ENCODE results near the gene CLDN34. TPM values are rescaled to one million over a fixed set of nuclear protein-coding genes. Genes with fewer than 3 reads are reported as not detected.

The CLDN34 gene
- total RNA-seq, 2 experiments from 2014 or later, result not detected

- Mint-ChIP-seq H3K9me3 (no peaks in the 10 kb centered on the region), H3K27ac (no peak overlapping the region), H3K36me3 (no peaks in the 10 kb centered on the region), H3K4me1 (ENCODE audit: low read depth) (peaks cover 34% of the 10 kb centered on the region), H3K27me3 (peaks cover 6% of the 10 kb centered on the region), H3K4me3 (no peak overlapping the region)
- DNase-seq, result no peak
- CTCF ChIA-PET, result no interaction called here
- POLR2A ChIA-PET, result no interaction called here
- intact Hi-C loops (cut with micrococcal nuclease), result loop anchor here (5.0 to 10.0 kb wide), 2 partner anchors 88 to 545 kb away; partner anchors contain the start of gene TBL1X
Measured at GRCh38 chrX:10009741-10010140, 42.6 kb downstream of the CLDN34 start.

GRCh38 chrX:10010686-10011085, 43.5 kb downstream of the CLDN34 start:
- ChIA-PET CTCF (interaction anchor here (3.0 kb wide), 1 partner anchor 14 kb away, joined by 17 read pairs; no protein-coding TSS in a partner anchor), POLR2A (interaction anchor here (0.6 kb wide), 1 partner anchor 13 kb away, joined by 3 read pairs; no protein-coding TSS in a partner anchor)
- no peak for DNase-seq
- Mint-ChIP-seq H3K4me1 (ENCODE audit: low read depth) (peaks cover 34% of the 10 kb centered on the region), H3K9me3 (no peaks in the 10 kb centered on the region), H3K27ac (peak overlapping the region; percentile 78), H3K4me3 (no peak overlapping the region), H3K27me3 (peaks cover 6% of the 10 kb centered on the region), H3K36me3 (no peaks in the 10 kb centered on the region)
- intact Hi-C loops (cut with micrococcal nuclease), result loop anchor here (1.0 to 10.0 kb wide), 3 partner anchors 13 to 546 kb away; partner anchors contain the start of gene TBL1X

- ChIA-PET POLR2A (interaction anchor here (0.6 to 1.4 kb wide), 2 partner anchors 13 to 84 kb away, joined by 3 to 4 read pairs; no protein-coding TSS in a partner anchor), CTCF (interaction anchor here (0.9 to 3.0 kb wide), 3 partner anchors 7 to 15 kb away, joined by 3 to 17 read pairs (median 4); no protein-coding TSS in a partner anchor)
- Mint-ChIP-seq H3K36me3 (no peaks in the 10 kb centered on the region), H3K4me3 (peak overlapping the region; percentile 24), H3K27me3 (peaks cover 6% of the 10 kb centered on the region), H3K4me1 (ENCODE audit: low read depth) (peaks cover 34% of the 10 kb centered on the region), H3K27ac (peak overlapping the region; percentile 78), H3K9me3 (no peaks in the 10 kb centered on the region)
- DNase-seq, result peak; percentile 25
- intact Hi-C loops (cut with micrococcal nuclease), result loop anchor here (1.0 to 10.0 kb wide), 3 partner anchors 14 to 547 kb away; partner anchors contain the start of gene TBL1X
Measured at GRCh38 chrX:10011261-10011931, 44.2 kb downstream of the CLDN34 start.

GRCh38 chrX:10011991-10012390, 44.8 kb downstream of the CLDN34 start:
- DNase-seq, result peak; percentile 35
- H3K36me3 Mint-ChIP-seq, result no peaks in the 10 kb centered on the region
- no peaks in the 10 kb centered on the region for H3K9me3 Mint-ChIP-seq

GRCh38 chrX:10014462-10015354, 47.5 kb downstream of the CLDN34 start:
- Mint-ChIP-seq H3K27me3 (peaks cover 6% of the 10 kb centered on the region), H3K27ac (no peak overlapping the region), H3K4me3 (peak overlapping the region; percentile 68), H3K4me1 (ENCODE audit: low read depth) (peaks cover 42% of the 10 kb centered on the region), H3K36me3 (no peaks in the 10 kb centered on the region), H3K9me3 (no peaks in the 10 kb centered on the region)
- DNase-seq, result peak; percentile 75
- CTCF ChIA-PET, result interaction anchor here (1.1 kb wide), 1 partner anchor 17 kb away, joined by 3 read pairs; no protein-coding TSS in a partner anchor
- intact Hi-C loops (cut with micrococcal nuclease), result loop anchor here (5.0 to 10.0 kb wide), 2 partner anchors 83 to 550 kb away; partner anchors contain the start of gene TBL1X
- POLR2A ChIA-PET, result interaction anchor here (1.0 kb wide), 1 partner anchor 11 kb away, joined by 5 read pairs; no protein-coding TSS in a partner anchor

More at GRCh38 chrX:10011991-10012390, 44.8 kb downstream of the CLDN34 start:
- Mint-ChIP-seq H3K4me1 (ENCODE audit: low read depth) (peaks cover 37% of the 10 kb centered on the region), H3K4me3 (no peak overlapping the region), H3K27ac (peak overlapping the region; percentile 21), H3K27me3 (peaks cover 6% of the 10 kb centered on the region)
- intact Hi-C loops (cut with micrococcal nuclease), result loop anchor here (1.0 to 10.0 kb wide), 4 partner anchors 15 to 547 kb away; partner anchors contain the start of gene TBL1X
- CTCF ChIA-PET, result interaction anchor here (0.9 to 3.0 kb wide), 5 partner anchors 8 to 100 kb away, joined by 3 to 17 read pairs (median 3); no protein-coding TSS in a partner anchor
- POLR2A ChIA-PET, result interaction anchor here (1.4 kb wide), 1 partner anchor 83 kb away, joined by 4 read pairs; no protein-coding TSS in a partner anchor

- H3K36me3 Mint-ChIP-seq, result no peaks in the 10 kb centered on the region
- intact Hi-C loops (cut with micrococcal nuclease), result loop anchor here (10.0 kb wide), 1 partner anchor 551 kb away; the partner anchor contains the start of gene TBL1X
- no peak overlapping the region for H3K27ac Mint-ChIP-seq
- peaks cover 39% of the 10 kb centered on the region for H3K4me1 Mint-ChIP-seq (ENCODE audit: low read depth)
- no peaks in the 10 kb centered on the region for H3K9me3 Mint-ChIP-seq
- no peak for DNase-seq
- H3K27me3 Mint-ChIP-seq, result peaks cover 6% of the 10 kb centered on the region
- H3K4me3 Mint-ChIP-seq, result no peak overlapping the region
- ChIA-PET POLR2A (no interaction called here), CTCF (no interaction called here)
Measured at GRCh38 chrX:10015355-10015722, 48.2 kb downstream of the CLDN34 start.

DNA sequence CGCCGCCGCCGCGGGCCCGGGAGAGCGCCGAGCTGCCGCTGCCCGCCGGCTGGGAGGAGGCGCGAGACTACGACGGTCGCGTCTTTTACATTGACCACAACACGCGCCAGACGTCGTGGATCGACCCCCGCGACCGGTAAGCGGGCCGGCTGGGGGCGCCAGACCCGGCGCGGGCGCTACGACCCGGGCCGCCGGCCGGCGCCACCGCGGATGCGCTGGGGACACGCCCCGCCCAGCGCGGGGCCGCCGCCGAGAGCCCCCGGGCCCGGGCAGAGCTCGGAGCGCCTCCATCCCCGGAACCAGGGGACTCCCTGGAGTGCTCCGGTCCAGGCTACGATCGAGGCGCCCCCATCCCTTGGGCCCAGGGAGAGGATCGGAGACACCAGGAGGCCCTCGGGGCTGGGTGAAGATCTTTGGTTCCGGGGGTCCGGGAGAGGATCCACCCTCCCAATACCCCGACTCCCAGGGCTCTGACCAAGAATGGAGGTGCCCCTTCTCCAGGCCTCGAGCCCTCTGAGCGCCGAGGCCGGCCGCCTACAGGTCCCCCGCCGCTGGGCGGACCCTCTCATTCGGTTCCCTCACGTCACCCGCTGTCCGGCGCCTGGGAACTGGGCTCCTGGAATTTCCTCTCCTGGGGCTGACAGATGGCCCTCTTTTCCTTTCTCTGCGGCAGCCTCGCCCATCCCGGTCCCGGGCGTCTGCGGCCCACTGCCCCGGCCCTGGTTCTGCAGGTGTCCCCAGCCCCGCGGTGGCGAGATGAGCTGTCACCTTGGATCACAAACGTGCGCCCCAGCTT, 48.8 kb downstream of the CLDN34 start:
- Mint-ChIP-seq H3K9me3 (no peaks in the 10 kb centered on the region), H3K36me3 (no peaks in the 10 kb centered on the region), H3K27me3 (peaks cover 6% of the 10 kb centered on the region), H3K27ac (no peak overlapping the region), H3K4me1 (ENCODE audit: low read depth) (peaks cover 34% of the 10 kb centered on the region), H3K4me3 (peak overlapping the region; percentile 67)
- DNase-seq, result no peak
- intact Hi-C loops (cut with micrococcal nuclease), result loop anchor here (10.0 kb wide), 1 partner anchor 551 kb away; the partner anchor contains the start of gene TBL1X
- ChIA-PET CTCF (no interaction called here), POLR2A (interaction anchor here (1.1 kb wide), 1 partner anchor 12 kb away, joined by 3 read pairs; no protein-coding TSS in a partner anchor)

- no peak for DNase-seq
- H3K27ac Mint-ChIP-seq, result no peak overlapping the region
- H3K4me3 Mint-ChIP-seq, result peak overlapping the region; percentile 67
- peaks cover 4% of the 10 kb centered on the region for H3K27me3 Mint-ChIP-seq
- POLR2A ChIA-PET, result interaction anchor here (1.1 kb wide), 1 partner anchor 13 kb away, joined by 3 read pairs; no protein-coding TSS in a partner anchor
- peaks cover 29% of the 10 kb centered on the region for H3K4me1 Mint-ChIP-seq (ENCODE audit: low read depth)
- no peaks in the 10 kb centered on the region for H3K9me3 Mint-ChIP-seq
- H3K36me3 Mint-ChIP-seq, result no peaks in the 10 kb centered on the region
- CTCF ChIA-PET, result no interaction called here
- intact Hi-C loops (cut with micrococcal nuclease), result loop anchor here (10.0 kb wide), 1 partner anchor 552 kb away; the partner anchor contains the start of gene TBL1X
Measured at GRCh38 chrX:10016519-10017132, 49.5 kb downstream of the CLDN34 start.

DNA sequence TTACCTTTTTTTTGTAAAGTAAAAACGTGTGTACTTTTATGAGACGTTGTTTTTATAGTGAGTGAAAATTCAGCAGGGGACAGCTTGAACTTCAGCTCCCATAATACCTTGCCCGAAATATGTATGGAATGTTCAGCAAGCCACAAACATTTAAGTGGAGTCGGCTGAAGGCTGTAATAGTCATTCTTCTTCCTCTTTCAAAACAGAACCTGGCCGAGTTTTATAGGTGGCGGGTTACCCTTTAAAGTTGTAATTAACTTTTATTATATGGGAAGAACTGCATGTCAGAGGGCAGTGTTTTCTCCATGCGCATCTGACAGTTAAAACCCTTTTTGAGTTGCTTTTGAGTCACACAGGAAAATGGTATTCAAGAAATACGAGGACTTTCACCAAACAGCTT, 50.7 kb downstream of the CLDN34 start:
- H3K36me3 Mint-ChIP-seq, result no peaks in the 10 kb centered on the region
- ChIA-PET POLR2A (no interaction called here), CTCF (no interaction called here)
- intact Hi-C loops (cut with micrococcal nuclease), result loop anchor here (10.0 kb wide), 1 partner anchor 553 kb away; the partner anchor contains the start of gene TBL1X
- DNase-seq, result no peak
- H3K4me3 Mint-ChIP-seq, result no peak overlapping the region
- no peaks in the 10 kb centered on the region for H3K9me3 Mint-ChIP-seq
- H3K27ac Mint-ChIP-seq, result no peak overlapping the region
- peaks cover 3% of the 10 kb centered on the region for H3K27me3 Mint-ChIP-seq
- peaks cover 22% of the 10 kb centered on the region for H3K4me1 Mint-ChIP-seq (ENCODE audit: low read depth)
